ENCODE measurements around the gene MMAA. TPM values are rescaled to one million over a fixed set of nuclear protein-coding genes. Genes with fewer than 3 reads are reported as not detected.

MMAA gene
- total and polyA plus RNA-seq, 9 of the 15 experiments (the other 6 are each of a cell fraction or from before 2014, with no cell fraction given), result 0.86 to 2.3 (median 1.4) TPM

DNA sequence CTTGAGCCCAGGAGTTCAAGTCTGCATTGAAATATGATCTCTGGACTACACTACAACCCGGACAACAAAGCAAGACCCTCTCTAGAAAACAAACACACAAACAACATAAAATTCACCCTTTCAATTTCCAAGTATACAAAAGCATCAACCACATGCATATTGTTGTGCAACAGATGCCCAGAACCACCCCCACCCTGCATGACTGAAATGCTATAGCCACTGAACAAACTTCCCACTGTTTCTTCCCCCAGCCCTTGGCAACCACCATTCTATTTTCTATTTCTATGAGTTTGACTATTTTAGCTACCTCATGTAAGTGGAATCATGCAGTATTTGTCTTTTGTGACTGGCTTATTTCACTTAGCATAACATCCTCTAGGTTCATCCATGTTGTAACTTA is 46.6 kb downstream of the MMAA start:
- no peaks in the 10 kb centered on the region for H3K36me3 ChIP-seq (ENCODE audit: control insufficient read depth, insufficient read depth, low read length)
- TF ChIP-seq PYGO2 (tag; IDR thresholded peaks at IDR 0.05) (no peak), HEY1 (CRISPR knock-in tag; IDR thresholded peaks at IDR 0.05; ENCODE audit: borderline replicate concordance) (no peak)
- H3K27ac ChIP-seq (ENCODE audit: extremely low read depth, low read depth, low read length), result no peak overlapping the region
- ATAC-seq, result no peak
- no peak for DNase-seq (ENCODE audit: extremely low read depth in 1 of 4, low spot score in 3 of 4)
- no peak overlapping the region for H2AFZ ChIP-seq (ENCODE audit: low read depth, low read length)
- no peaks in the 10 kb centered on the region for H3K9me1 ChIP-seq (ENCODE audit: control insufficient read depth, insufficient read depth, low read length)
- H4K20me1 ChIP-seq (replicated peaks; ENCODE audit: control insufficient read depth, insufficient read depth, low read length), result no peaks in the 10 kb centered on the region
- no peak overlapping the region for H3K9ac ChIP-seq (ENCODE audit: insufficient read depth in 1 of 2, low read depth in 2 of 2, low read length in 2 of 2)
- no peaks in the 10 kb centered on the region for H3K27me3 ChIP-seq (ENCODE audit: control insufficient read depth in 2 of 2, insufficient read depth in 2 of 2, low read length in 2 of 2)
- H3K4me2 ChIP-seq (ENCODE audit: insufficient read depth, low read length), result no peak overlapping the region
- no peaks in the 10 kb centered on the region for H3K9me3 ChIP-seq (replicated peaks; ENCODE audit: control insufficient read depth, insufficient read depth, low read depth, low read length)
- no peak for FAIRE-seq
- ChIA-PET POLR2A (no interaction called here), CTCF (ENCODE audit: low intra/inter-chr PET ratio) (no interaction called here)
- intact Hi-C loops (cut with micrococcal nuclease) (no loop called here), in situ Hi-C loops (cut with MboI) (no loop called here)
- no TSS peak for BruUV-seq (replicated peaks)
- no peaks in the 10 kb centered on the region for H3K4me1 ChIP-seq (replicated peaks in 1 of 2; ENCODE audit: control insufficient read depth in 2 of 2, insufficient read depth in 2 of 2, low read length in 2 of 2)
- no peak overlapping the region for H3K4me3 ChIP-seq
- H3K79me2 ChIP-seq (ENCODE audit: control insufficient read depth, insufficient read depth, low read length), result no peaks in the 10 kb centered on the region
- WGBS (ENCODE audit: insufficient coverage, low coverage, missing lambda C conversion rate), result 0% methylated on average over 1 of the region's 1 CpG

- ATAC-seq (no peak), DNase-seq (ENCODE audit: extremely low read depth in 1 of 4, low spot score in 3 of 4) (no peak), FAIRE-seq (no peak)
- in situ Hi-C loops (cut with MboI) (loop anchor here (10.0 kb wide), 1 partner anchor 826 kb away; no protein-coding TSS in a partner anchor), intact Hi-C loops (cut with micrococcal nuclease) (no loop called here)
- POLR2A ChIA-PET, result no interaction called here
- H3K79me2 ChIP-seq (ENCODE audit: control insufficient read depth, insufficient read depth, low read length), result no peaks in the 10 kb centered on the region
- H3K27me3 ChIP-seq (ENCODE audit: control insufficient read depth in 2 of 2, insufficient read depth in 2 of 2, low read length in 2 of 2), result no peaks in the 10 kb centered on the region; a peak in 1 of 5 replicates
- H3K9ac ChIP-seq (ENCODE audit: insufficient read depth in 1 of 2, low read depth in 2 of 2, low read length in 2 of 2), result no peak overlapping the region
- no peaks in the 10 kb centered on the region for H3K36me3 ChIP-seq (ENCODE audit: control insufficient read depth, insufficient read depth, low read length)
- BruUV-seq (replicated peaks), result no TSS peak
- TF ChIP-seq KAT8 (IDR thresholded peaks at IDR 0.05; ENCODE audit: low read depth) (no peak), ATF1 (CRISPR knock-in tag; IDR thresholded peaks at IDR 0.05) (no peak), ATF1 (tag; IDR thresholded peaks at IDR 0.05) (no peak), ZKSCAN1 (IDR thresholded peaks at IDR 0.05; ENCODE audit: low read depth, low read length) (no peak), FIP1L1 (IDR thresholded peaks at IDR 0.05; ENCODE audit: low read depth, low read length, poor library complexity, severe bottlenecking) (no peak), RBM25 (IDR thresholded peaks at IDR 0.05; ENCODE audit: low read depth, low read length, severe bottlenecking) (no peak)
- no peaks in the 10 kb centered on the region for H3K9me1 ChIP-seq (ENCODE audit: control insufficient read depth, insufficient read depth, low read length)
- H3K9me3 ChIP-seq (replicated peaks; ENCODE audit: control insufficient read depth, insufficient read depth, low read depth, low read length), result no peaks in the 10 kb centered on the region
- H3K4me3 ChIP-seq, result no peak overlapping the region
- no peaks in the 10 kb centered on the region for H4K20me1 ChIP-seq (replicated peaks; ENCODE audit: control insufficient read depth, insufficient read depth, low read length)
- H3K4me1 ChIP-seq (replicated peaks in 1 of 2; ENCODE audit: control insufficient read depth in 2 of 2, insufficient read depth in 2 of 2, low read length in 2 of 2), result no peaks in the 10 kb centered on the region
- no peak overlapping the region for H3K27ac ChIP-seq (ENCODE audit: extremely low read depth, low read depth, low read length)
- no peak overlapping the region for H3K4me2 ChIP-seq (ENCODE audit: insufficient read depth, low read length)
- no peak overlapping the region for H2AFZ ChIP-seq (ENCODE audit: low read depth, low read length)
- CTCF ChIA-PET (ENCODE audit: low intra/inter-chr PET ratio), result no interaction called here
Observed at GRCh38 chr4:145670422-145670821, 51.2 kb downstream of the MMAA start.
